ENCODE measurements around the gene LRP2BP. TPM values are rescaled to one million over a fixed set of nuclear protein-coding genes. Genes with fewer than 3 reads are reported as not detected.
"Not testable (repeated sequence)": the region's sequence is repeated elsewhere in the genome, so short reads cannot be mapped to it uniquely, and the experiment has no call there.

Gene LRP2BP
- total RNA-seq, 2 experiments from 2014 or later = 0.60 to 1.4 TPM

DNA sequence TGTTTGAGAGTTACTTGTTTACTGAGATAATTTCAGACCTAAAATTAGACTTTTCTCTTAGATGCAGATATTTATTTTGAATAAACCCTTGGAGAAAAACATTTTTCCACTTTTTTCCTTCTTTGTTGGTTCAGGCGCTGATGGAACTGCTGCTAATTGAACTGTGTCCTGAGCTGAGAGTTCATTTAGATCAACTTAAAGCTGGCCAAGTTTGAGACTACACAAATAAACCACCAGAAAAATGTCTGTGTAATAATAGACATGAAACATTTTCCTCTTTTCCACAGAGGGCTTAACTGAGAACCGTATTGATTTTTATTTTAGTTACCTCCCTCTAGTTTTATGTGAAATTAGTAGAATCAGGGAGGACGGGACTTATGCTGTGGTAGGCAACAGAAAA is 32.5 kb downstream of the LRP2BP start:
- Histone ChIP-seq H2AFZ (ENCODE audit: low read length) (no peak overlapping the region), H4K20me1 (ENCODE audit: insufficient read depth, low read length) (no peaks in the 10 kb centered on the region), H3K9me2 (ENCODE audit: insufficient read depth, low read length) (no peaks in the 10 kb centered on the region), H3K4me2 (ENCODE audit: low read length) (no peak overlapping the region), H3K9me3 (ENCODE audit: low read length) (no peaks in the 10 kb centered on the region), H3K36me3 (ENCODE audit: insufficient read depth, low read length) (peaks cover 27% of the 10 kb centered on the region; the same call in 1 of the 2 replicates), H3K4me3 (ENCODE audit: low read depth, low read length, poor library complexity, severe bottlenecking) (no peak overlapping the region), H3K27ac (ENCODE audit: low read depth, low read length, poor library complexity, severe bottlenecking) (no peak overlapping the region), H3K79me2 (ENCODE audit: insufficient read depth, low read depth, low read length) (no peaks in the 10 kb centered on the region), H3K4me1 (ENCODE audit: insufficient read depth, low read length, poor library complexity, severe bottlenecking) (no peaks in the 10 kb centered on the region)
- ChIA-PET POLR2A (interaction anchor here (0.9 kb wide), 1 partner anchor 23 kb away, joined by 3 read pairs; no protein-coding TSS in a partner anchor), CTCF (ENCODE audit: unreplicated experiment) (no interaction called here)
- no peak for DNase-seq (ENCODE audit: low spot score)
- no TSS peak for BruUV-seq (replicated peaks)
- intact Hi-C loops (cut with micrococcal nuclease; ENCODE audit: unreplicated experiment) = no loop called here
- TF ChIP-seq, protein P1, sequence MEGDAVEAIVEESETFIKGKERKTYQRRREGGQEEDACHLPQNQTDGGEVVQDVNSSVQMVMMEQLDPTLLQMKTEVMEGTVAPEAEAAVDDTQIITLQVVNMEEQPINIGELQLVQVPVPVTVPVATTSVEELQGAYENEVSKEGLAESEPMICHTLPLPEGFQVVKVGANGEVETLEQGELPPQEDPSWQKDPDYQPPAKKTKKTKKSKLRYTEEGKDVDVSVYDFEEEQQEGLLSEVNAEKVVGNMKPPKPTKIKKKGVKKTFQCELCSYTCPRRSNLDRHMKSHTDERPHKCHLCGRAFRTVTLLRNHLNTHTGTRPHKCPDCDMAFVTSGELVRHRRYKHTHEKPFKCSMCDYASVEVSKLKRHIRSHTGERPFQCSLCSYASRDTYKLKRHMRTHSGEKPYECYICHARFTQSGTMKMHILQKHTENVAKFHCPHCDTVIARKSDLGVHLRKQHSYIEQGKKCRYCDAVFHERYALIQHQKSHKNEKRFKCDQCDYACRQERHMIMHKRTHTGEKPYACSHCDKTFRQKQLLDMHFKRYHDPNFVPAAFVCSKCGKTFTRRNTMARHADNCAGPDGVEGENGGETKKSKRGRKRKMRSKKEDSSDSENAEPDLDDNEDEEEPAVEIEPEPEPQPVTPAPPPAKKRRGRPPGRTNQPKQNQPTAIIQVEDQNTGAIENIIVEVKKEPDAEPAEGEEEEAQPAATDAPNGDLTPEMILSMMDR (conservative IDR thresholded peaks at IDR 0.05; ENCODE audit: low read length) = no peak
- TF ChIP-seq EZH2phosphoT487 (IDR thresholded peaks at IDR 0.05; ENCODE audit: borderline replicate concordance, low read depth, low read length) = no peak

DNA sequence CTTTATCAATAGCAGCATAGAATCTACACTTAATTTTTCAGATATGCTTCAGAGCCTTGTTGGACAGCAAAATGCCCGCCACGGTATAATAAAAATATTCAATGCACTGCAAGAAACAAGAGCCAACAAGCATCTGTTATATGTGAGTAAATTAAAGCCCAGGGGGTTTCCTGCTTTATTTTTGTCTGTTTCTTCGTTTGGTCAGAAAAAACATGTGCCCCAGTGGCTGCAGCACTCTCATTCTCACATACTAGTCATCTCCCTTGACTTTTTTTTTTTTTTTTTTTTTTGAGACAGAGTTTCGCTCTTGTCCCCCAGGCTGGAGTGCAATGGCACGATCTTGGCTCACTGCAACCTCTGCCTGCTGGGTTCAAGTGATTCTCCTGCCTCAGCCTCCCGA is 33.2 kb downstream of the LRP2BP start:
- CTCF ChIA-PET (ENCODE audit: unreplicated experiment); H2AFZ ChIP-seq (ENCODE audit: low read length); intact Hi-C loops (cut with micrococcal nuclease; ENCODE audit: unreplicated experiment); H3K9me3 ChIP-seq (ENCODE audit: low read length); BruUV-seq (replicated peaks); H4K20me1 ChIP-seq (ENCODE audit: insufficient read depth, low read length); DNase-seq (ENCODE audit: low spot score); H3K27ac ChIP-seq (ENCODE audit: low read depth, low read length, poor library complexity, severe bottlenecking); H3K4me3 ChIP-seq (ENCODE audit: low read depth, low read length, poor library complexity, severe bottlenecking); H3K4me2 ChIP-seq (ENCODE audit: low read length); H3K4me1 ChIP-seq (ENCODE audit: insufficient read depth, low read length, poor library complexity, severe bottlenecking); H3K79me2 ChIP-seq (ENCODE audit: insufficient read depth, low read depth, low read length); H3K9me2 ChIP-seq (ENCODE audit: insufficient read depth, low read length): not testable (repeated sequence)
- H3K36me3 ChIP-seq (ENCODE audit: insufficient read depth, low read length) = peaks cover 34% of the 10 kb centered on the region; the same call in 1 of the 2 replicates
- POLR2A ChIA-PET = interaction anchor here (0.6 kb wide), 1 partner anchor 366 kb away, joined by 3 read pairs; no protein-coding TSS in a partner anchor

DNA sequence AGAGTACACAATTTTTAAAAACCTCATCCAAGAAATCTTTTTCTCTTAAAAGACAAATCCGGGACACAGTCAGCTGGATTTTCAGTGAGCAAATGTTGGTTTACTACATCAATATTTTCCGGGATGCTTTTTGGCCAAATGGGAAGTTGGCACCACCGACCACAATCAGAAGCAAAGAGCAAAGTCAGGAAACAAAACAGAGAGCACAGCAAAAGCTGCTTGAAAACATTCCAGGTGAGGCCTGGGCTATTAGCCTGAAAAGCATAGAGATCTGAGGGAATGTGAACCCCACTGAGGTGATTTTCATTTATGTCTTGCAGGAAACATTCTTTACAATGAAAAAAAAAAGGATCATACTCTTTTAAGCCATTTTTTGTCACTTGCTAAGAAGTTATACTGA is 33.9 kb downstream of the LRP2BP start:
- Histone ChIP-seq H3K9me3 (ENCODE audit: low read length) (no peaks in the 10 kb centered on the region), H3K9me2 (ENCODE audit: insufficient read depth, low read length) (no peaks in the 10 kb centered on the region), H4K20me1 (ENCODE audit: insufficient read depth, low read length) (no peaks in the 10 kb centered on the region), H2AFZ (ENCODE audit: low read length) (no peak overlapping the region), H3K36me3 (ENCODE audit: insufficient read depth, low read length) (peaks cover 37% of the 10 kb centered on the region; the same call in 1 of the 2 replicates), H3K4me1 (ENCODE audit: insufficient read depth, low read length, poor library complexity, severe bottlenecking) (no peaks in the 10 kb centered on the region), H3K27ac (ENCODE audit: low read depth, low read length, poor library complexity, severe bottlenecking) (no peak overlapping the region), H3K4me3 (ENCODE audit: low read depth, low read length, poor library complexity, severe bottlenecking) (no peak overlapping the region), H3K79me2 (ENCODE audit: insufficient read depth, low read depth, low read length) (no peaks in the 10 kb centered on the region), H3K4me2 (ENCODE audit: low read length) (no peak overlapping the region)
- no peak for DNase-seq (ENCODE audit: low spot score)
- no peak for TF ChIP-seq EZH2phosphoT487 (IDR thresholded peaks at IDR 0.05; ENCODE audit: borderline replicate concordance, low read depth, low read length)
- TF ChIP-seq, protein P1 (conservative IDR thresholded peaks at IDR 0.05; ENCODE audit: low read length) = no peak
- intact Hi-C loops (cut with micrococcal nuclease; ENCODE audit: unreplicated experiment) = no loop called here
- BruUV-seq (replicated peaks) = no TSS peak
- POLR2A ChIA-PET = no interaction called here
- CTCF ChIA-PET (ENCODE audit: unreplicated experiment) = no interaction called here

Data from OCI-LY7 (cell line).